DOHH2 (cell line): Measurements from ENCODE around the gene PCCA.

Experiments
- H3F3A ChIP-seq: fragments of 200-600 bp; sonication (generic), shearing (Covaris generic); 2 replicates; pipeline ENCODE4 v1.6.0; 2016; ENCODE audit warnings: antibody characterized with exemption, mild to moderate bottlenecking; ENCODE audit not compliant: control insufficient read depth, insufficient read depth
- H3K27ac ChIP-seq: fragments of 200-600 bp; sonication (generic); 2 replicates; pipeline ENCODE4 v1.5.1; 2014; ENCODE audit warnings: low read depth, mild to moderate bottlenecking, low read length, moderate library complexity
- H3K27me3 ChIP-seq: fragments of 200-600 bp; sonication (generic); 2 replicates; pipeline ENCODE4 v1.6.1; 2014; ENCODE audit warnings: mild to moderate bottlenecking, low read length, mixed read lengths; ENCODE audit not compliant: control insufficient read depth
- H3K36me3 ChIP-seq: fragments of 200-600 bp; sonication (generic); 2 replicates; pipeline ENCODE4 v1.6.1; 2014; ENCODE audit warnings: mild to moderate bottlenecking, low read length, moderate library complexity, mixed read lengths; ENCODE audit not compliant: control insufficient read depth
- H3K4me1 ChIP-seq: fragments of 200-600 bp; sonication (generic); 2 replicates; pipeline ENCODE4 v1.6.1; 2014; ENCODE audit warnings: mild to moderate bottlenecking, low read length, mixed read lengths; ENCODE audit not compliant: control insufficient read depth
- H3K4me2 ChIP-seq: fragments of 200-600 bp; sonication (generic); 2 replicates; pipeline ENCODE4 v1.6.0; 2014; ENCODE audit warnings: mild to moderate bottlenecking, low read length, moderate library complexity
- H3K4me3 ChIP-seq: fragments of 200-600 bp; sonication (generic); 2 replicates; pipeline ENCODE4 v1.5.1; 2014; ENCODE audit warnings: mild to moderate bottlenecking, low read length, mixed read lengths
- H3K79me2 ChIP-seq: fragments of 200-600 bp; sonication (generic); 2 replicates; pipeline ENCODE4 v1.6.1; 2014; ENCODE audit warnings: mild to moderate bottlenecking, low read length, mixed read lengths; ENCODE audit not compliant: control insufficient read depth
- H3K9me2 ChIP-seq: fragments of 200-600 bp; sonication (generic); replicated peaks from 2 replicates; pipeline ENCODE4 v1.6.1; 2014; ENCODE audit warnings: mild to moderate bottlenecking, low read length, mixed read lengths; ENCODE audit not compliant: control insufficient read depth
- H3K9me3 ChIP-seq: fragments of 200-600 bp; sonication (generic); 2 replicates; pipeline ENCODE4 v1.6.1; 2014; ENCODE audit warnings: antibody characterized with exemption, low read length, mixed read lengths; ENCODE audit not compliant: control insufficient read depth, insufficient read depth
- H4K20me1 ChIP-seq: fragments of 200-600 bp; sonication (generic); 2 replicates; pipeline ENCODE4 v1.6.0; 2014; ENCODE audit warnings: low read depth, mild to moderate bottlenecking, antibody characterized with exemption, low read length, moderate library complexity; ENCODE audit not compliant: control insufficient read depth, insufficient read depth
- CTCF ChIP-seq: fragments of 200-600 bp; sonication (generic); IDR thresholded peaks from one replicate; pipeline ENCODE4 v1.5.1; 2014; ENCODE audit warnings: antibody characterized with exemption, mild to moderate bottlenecking, low read depth, low read length; ENCODE audit not compliant: poor library complexity, severe bottlenecking
- EZH2phosphoT487 ChIP-seq: fragments of 200-600 bp; sonication (generic); IDR thresholded peaks from 2 replicates; pipeline ENCODE4 v1.6.1; 2017; ENCODE audit warnings: borderline replicate concordance, mild to moderate bottlenecking, antibody characterized with exemption, low read length, moderate library complexity, mixed read lengths

Gene PCCA

GRCh38 chr13:100175803-100176182 is 86.9 kb downstream of the PCCA start:
- Histone ChIP-seq H3K79me2 (no peaks in the 10 kb centered on the region), H4K20me1 (no peaks in the 10 kb centered on the region), H3K9me2 (no peaks in the 10 kb centered on the region), H3K36me3 (no peaks in the 10 kb centered on the region), H3K4me2 (no peak overlapping the region), H3K27me3 (no peaks in the 10 kb centered on the region), H3K4me1 (no peaks in the 10 kb centered on the region), H3K9me3 (no peaks in the 10 kb centered on the region), H3F3A (no peaks in the 10 kb centered on the region), H3K27ac (no peak overlapping the region), H3K4me3 (no peak overlapping the region)
- TF ChIP-seq CTCF, result no peak
- no peak for TF ChIP-seq EZH2phosphoT487

GRCh38 chr13:100176801-100177400 is 88.0 kb downstream of the PCCA start:
- Histone ChIP-seq H4K20me1 (no peaks in the 10 kb centered on the region), H3K4me2 (no peak overlapping the region), H3F3A (no peaks in the 10 kb centered on the region), H3K27ac (no peak overlapping the region), H3K4me3 (no peak overlapping the region), H3K9me2 (no peaks in the 10 kb centered on the region), H3K27me3 (no peaks in the 10 kb centered on the region), H3K4me1 (no peaks in the 10 kb centered on the region), H3K9me3 (no peaks in the 10 kb centered on the region), H3K36me3 (no peaks in the 10 kb centered on the region), H3K79me2 (no peaks in the 10 kb centered on the region)
- no peak for TF ChIP-seq EZH2phosphoT487
- TF ChIP-seq CTCF, result no peak

GRCh38 chr13:100178309-100178708 is 89.4 kb downstream of the PCCA start:
- H3K9me2 ChIP-seq, result no peaks in the 10 kb centered on the region
- no peak for TF ChIP-seq CTCF
- TF ChIP-seq EZH2phosphoT487, result no peak
- H3K4me1 ChIP-seq, result no peaks in the 10 kb centered on the region
- no peak overlapping the region for H3K4me3 ChIP-seq
- H3K79me2 ChIP-seq, result no peaks in the 10 kb centered on the region
- no peaks in the 10 kb centered on the region for H3K9me3 ChIP-seq
- no peak overlapping the region for H3K27ac ChIP-seq
- no peaks in the 10 kb centered on the region for H3F3A ChIP-seq
- no peak overlapping the region for H3K4me2 ChIP-seq
- H4K20me1 ChIP-seq, result no peaks in the 10 kb centered on the region
- no peaks in the 10 kb centered on the region for H3K36me3 ChIP-seq
- H3K27me3 ChIP-seq, result no peaks in the 10 kb centered on the region

GRCh38 chr13:100179276-100179675 is 90.4 kb downstream of the PCCA start:
- no peaks in the 10 kb centered on the region for H3K9me2 ChIP-seq
- no peak overlapping the region for H3K4me2 ChIP-seq
- no peaks in the 10 kb centered on the region for H3K4me1 ChIP-seq
- no peak for TF ChIP-seq EZH2phosphoT487
- no peak for TF ChIP-seq CTCF
- H3K36me3 ChIP-seq, result no peaks in the 10 kb centered on the region
- no peak overlapping the region for H3K27ac ChIP-seq
- H3K9me3 ChIP-seq, result no peaks in the 10 kb centered on the region
- no peaks in the 10 kb centered on the region for H3K79me2 ChIP-seq
- no peaks in the 10 kb centered on the region for H3K27me3 ChIP-seq
- no peaks in the 10 kb centered on the region for H4K20me1 ChIP-seq
- no peaks in the 10 kb centered on the region for H3F3A ChIP-seq
- no peak overlapping the region for H3K4me3 ChIP-seq
